ENCODE measurements around the gene D2HGDH. TPM values are rescaled to one million over a fixed set of nuclear protein-coding genes. Genes with fewer than 3 reads are reported as not detected.

D2HGDH gene
- total RNA-seq, 2 experiments from 2014 or later: 26.9 to 29.3 TPM

DNA sequence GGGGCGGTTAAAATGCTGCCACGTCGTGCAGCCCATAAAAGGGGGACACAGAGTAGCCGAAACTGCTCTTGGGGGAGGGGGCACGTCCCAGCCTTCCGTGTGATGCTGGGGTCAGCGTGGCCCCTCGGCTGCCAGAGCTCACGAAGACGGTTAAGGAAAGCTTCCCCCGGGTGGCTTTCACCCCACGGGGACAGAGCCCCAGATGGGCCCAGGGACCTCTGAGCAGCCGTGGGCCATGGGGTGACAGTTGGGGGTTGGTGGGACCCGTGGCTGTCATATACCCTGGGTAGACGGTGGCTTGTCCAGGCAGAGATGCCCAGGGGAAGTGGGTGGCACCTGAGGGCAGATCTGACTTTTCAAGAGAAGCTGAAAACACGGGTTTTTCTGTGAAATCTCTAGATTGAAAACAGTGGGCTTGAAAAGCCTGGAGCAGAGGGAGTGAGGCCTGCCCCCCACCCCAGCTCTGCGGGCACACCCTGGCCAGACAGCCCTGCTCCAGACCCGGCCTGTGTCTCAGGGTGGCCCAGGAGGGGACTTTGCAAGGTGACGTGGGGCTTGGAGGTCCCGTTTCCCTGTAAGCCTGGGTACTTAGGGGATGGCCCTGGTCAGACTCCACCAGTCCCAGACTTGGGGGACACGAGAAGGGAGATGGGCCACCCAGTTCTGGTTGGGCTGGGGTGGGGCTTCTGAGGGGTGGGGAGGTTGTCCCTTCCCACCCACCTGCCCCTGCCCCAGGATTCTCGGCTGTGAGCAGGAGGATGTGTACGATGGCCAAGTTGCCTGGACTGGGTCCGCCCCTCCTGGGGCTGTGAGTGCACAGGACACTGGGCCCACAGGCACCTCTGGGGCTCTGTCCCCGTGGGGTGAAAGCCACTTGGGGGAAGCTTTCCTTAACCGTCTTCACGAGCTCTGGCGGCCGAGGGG, 75.2 kb downstream of the D2HGDH start:
- no peak overlapping the region for H3K4me3 Mint-ChIP-seq
- peaks cover 7% of the 10 kb centered on the region for H3K4me1 Mint-ChIP-seq
- no peaks in the 10 kb centered on the region for H3K9me3 Mint-ChIP-seq
- no peak for DNase-seq
- H3K27ac Mint-ChIP-seq: no peak overlapping the region
- H3K36me3 Mint-ChIP-seq: no peaks in the 10 kb centered on the region
- peaks cover 7% of the 10 kb centered on the region for H3K27me3 Mint-ChIP-seq

DNA sequence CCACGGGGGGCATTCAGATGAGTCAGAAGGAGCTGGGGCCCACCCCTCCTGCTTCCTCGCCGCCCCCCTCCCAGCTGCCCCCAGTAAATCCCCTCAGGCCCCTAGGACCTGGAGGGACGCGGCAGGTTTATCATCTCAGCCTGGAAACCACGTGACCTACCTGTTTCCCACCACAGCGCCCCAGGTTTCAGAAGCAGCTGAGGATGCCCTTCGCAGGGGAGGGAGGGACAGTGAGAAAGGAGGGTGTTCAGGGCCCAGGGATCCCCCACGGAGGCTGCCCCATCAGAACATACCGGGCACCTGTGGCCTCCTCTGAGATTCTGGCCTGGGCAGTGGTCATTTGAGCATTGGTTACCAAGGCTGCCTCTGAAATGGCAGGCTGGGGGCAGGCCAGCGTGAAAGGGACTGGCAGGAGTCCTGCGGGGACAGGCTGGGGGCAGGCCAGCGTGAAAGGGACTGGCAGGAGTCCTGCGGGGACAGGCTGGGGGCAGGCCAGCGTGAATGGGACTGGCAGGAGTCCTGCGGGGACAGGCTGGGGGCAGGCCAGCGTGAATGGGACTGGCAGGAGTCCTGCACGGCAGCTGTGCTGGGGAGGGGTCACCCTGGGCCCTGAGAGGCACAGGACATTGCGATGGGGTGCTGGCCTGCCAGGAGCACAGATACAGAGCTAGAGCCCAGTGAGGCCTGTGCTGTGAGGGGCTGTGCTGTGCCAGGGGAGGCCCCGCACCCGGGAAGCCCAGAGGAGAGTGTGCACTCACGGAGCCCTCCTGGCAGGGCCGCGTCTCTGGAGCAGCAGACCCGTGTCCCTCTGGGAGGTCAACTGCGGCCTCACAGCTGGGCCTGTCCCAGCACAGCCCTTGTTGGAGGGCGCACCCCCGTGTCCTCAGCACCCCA, 76.1 kb downstream of the D2HGDH start:
- DNase-seq: no peak
- H3K9me3 Mint-ChIP-seq: no peaks in the 10 kb centered on the region
- H3K27me3 Mint-ChIP-seq: peaks cover 11% of the 10 kb centered on the region
- H3K4me3 Mint-ChIP-seq: no peak overlapping the region
- no peak overlapping the region for H3K27ac Mint-ChIP-seq
- H3K36me3 Mint-ChIP-seq: no peaks in the 10 kb centered on the region
- peaks cover 3% of the 10 kb centered on the region for H3K4me1 Mint-ChIP-seq

DNA sequence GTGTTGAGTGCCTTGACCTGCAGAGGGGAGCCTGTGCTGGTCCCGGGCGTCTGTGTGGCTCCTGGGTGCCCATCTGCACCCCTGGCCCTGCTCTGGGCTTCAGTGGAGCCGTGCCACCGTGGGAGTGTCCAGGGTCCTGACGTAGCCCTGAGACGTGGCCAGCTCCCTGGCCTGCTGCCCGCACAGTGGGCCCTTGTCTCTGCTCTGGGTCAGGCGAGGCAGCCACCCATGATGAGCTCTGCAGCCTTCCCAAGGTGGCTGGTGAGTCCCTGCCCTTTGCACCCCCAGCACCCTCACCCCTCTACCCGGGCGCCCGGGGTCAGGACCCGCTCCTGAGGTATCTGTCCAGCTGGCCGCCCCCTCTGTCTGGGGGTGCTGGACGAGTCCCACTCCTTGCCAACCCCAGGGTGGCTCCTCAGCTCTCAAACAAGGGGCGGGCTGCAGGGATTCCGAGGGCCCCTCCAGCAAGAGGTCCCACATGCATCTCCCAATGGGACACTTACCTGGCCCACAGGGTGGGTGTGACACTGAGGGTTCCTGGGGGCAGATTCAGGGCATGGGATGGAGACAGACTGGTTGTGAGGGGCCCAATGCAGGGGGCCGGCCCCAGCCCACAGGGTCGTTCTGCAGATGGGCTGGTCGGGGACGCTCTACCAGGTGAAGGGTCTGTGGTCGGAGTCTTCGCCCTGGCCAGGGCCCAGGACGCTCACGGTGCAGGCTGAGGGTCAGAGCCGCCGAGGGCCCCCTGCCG, 76.9 kb downstream of the D2HGDH start:
- no peak overlapping the region for H3K27ac Mint-ChIP-seq
- no peaks in the 10 kb centered on the region for H3K36me3 Mint-ChIP-seq
- H3K4me3 Mint-ChIP-seq: no peak overlapping the region
- DNase-seq: no peak
- H3K9me3 Mint-ChIP-seq: no peaks in the 10 kb centered on the region
- peaks cover 11% of the 10 kb centered on the region for H3K27me3 Mint-ChIP-seq
- peaks cover 3% of the 10 kb centered on the region for H3K4me1 Mint-ChIP-seq

DNA sequence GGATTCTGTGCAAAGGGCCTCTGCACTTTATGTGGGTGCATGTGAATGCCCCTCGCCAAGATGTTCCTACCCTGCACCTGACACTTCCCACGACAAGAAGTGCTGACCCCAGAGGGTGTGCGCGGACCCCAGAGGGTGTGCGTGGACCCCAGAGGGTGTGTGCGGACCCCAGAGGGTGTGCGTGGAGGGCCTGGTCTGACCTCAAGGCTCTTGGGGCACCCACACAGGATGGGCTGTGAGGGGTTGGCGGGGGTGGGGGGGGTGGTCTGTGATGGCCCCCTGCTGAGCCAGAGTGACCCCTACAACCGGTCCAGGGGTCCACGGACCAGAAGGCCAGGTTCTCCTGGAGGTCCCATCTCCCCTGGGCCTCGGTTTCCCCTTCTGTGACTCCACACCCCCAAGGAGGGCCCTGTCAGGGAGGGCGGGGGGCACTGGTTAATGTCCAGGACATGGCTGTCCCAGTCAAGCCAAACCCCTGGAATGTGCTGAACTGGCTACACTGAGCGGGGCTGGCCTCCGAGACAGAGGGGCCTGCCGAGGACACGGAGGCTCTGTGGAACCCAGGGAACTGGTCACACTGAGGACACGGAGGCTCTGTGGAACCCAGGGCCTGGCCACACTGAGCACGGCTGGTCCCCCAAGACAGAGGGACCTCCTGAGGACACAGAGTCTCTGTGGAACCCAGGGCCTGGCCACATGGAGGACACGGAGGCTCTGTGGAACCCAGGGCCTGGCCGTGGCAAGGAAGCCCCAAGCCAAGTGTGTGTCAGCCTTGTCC, 77.7 kb downstream of the D2HGDH start:
- Mint-ChIP-seq H3K4me3 (no peak overlapping the region), H3K9me3 (no peaks in the 10 kb centered on the region), H3K36me3 (no peaks in the 10 kb centered on the region), H3K27me3 (peaks cover 11% of the 10 kb centered on the region), H3K4me1 (peaks cover 3% of the 10 kb centered on the region), H3K27ac (no peak overlapping the region)
- DNase-seq: no peak

DNA sequence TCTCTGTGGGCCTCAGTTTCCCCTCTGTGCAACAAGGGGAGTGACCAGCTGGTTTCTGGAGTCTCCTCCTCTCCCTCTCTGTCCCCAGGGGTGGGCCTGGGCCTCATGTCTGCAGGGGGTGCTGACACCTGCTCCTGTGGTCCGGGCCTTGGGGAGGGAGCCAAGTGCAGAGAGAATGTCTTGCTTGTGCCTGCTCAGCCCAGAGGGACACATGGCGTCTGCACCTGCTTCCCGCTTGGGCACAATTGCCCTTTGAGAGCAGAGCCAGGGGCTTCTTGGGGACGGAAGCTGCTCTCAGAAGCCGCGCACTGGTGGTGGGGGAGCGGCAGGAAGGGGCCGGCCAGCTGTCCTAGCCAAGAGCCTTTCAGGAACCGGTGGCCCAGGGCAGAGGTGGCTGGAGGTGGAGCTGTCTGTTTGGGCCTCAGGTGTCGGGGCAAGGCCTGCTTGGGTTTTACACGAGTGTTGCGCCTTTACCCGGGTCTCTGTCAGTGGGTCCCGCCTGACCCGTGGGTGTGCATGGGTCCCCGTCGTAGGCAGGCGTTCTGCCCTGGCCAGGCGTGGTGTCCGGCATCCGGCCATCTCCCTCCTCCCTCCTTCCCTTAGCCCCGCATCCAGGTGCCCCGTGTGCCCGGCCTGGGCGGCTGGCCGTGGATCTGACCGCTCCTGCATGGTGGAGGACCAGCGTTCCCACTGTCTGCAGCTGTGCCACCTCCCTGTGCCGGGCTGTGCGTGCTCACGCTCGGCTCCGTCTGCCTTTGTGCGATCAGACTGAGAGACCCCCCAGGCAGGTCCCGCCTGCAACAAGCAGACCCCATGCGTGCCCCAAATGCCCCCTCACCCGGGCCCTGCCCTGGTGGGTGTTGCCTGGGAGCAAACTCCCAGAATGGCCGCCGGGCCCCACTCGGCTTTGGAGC, 78.6 kb downstream of the D2HGDH start:
- no peak for DNase-seq
- Mint-ChIP-seq H3K9me3 (no peaks in the 10 kb centered on the region), H3K36me3 (no peaks in the 10 kb centered on the region), H3K27me3 (peaks cover 15% of the 10 kb centered on the region), H3K27ac (no peak overlapping the region), H3K4me3 (no peak overlapping the region), H3K4me1 (peaks cover 8% of the 10 kb centered on the region)

DNA sequence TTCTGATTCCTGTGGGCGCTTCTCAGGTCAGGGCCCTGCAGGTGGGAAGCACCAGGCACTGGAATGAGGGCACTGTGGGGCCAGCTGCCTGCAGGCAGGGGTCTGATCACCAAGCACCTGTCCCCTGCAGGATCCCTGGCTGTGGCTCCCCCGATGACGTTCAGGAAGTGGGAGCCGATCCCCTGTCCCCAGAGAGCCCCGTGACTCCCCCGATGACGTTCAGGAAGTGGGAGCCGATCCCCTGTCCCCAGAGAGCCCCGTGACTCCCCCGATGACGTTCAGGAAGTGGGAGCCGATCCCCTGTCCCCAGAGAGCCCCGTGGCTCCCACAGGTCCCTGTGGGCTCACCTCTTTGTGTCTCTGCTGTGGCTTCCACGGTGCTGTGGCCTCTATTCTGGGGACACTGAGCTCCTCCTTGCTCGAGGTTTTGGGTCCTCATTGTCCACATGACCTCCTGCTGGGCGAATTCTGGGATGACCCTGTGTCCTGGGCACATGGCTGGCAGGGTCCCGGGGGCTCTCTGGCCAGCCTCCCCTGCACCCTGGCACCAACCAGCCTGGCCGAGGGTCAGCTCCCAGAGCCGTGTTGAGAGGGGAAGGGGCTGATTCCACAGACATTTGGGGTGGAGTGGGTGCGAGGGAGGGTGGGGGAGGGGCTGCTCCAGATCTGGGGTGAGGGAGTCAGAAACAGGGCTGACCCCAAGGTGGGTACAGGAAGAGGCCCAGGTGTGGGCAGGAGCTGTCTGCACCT, 79.4 kb downstream of the D2HGDH start:
- Mint-ChIP-seq H3K27me3 (peaks cover 10% of the 10 kb centered on the region), H3K4me3 (no peak overlapping the region), H3K36me3 (no peaks in the 10 kb centered on the region), H3K9me3 (no peaks in the 10 kb centered on the region), H3K4me1 (peaks cover 8% of the 10 kb centered on the region), H3K27ac (no peak overlapping the region)
- no peak for DNase-seq

DNA sequence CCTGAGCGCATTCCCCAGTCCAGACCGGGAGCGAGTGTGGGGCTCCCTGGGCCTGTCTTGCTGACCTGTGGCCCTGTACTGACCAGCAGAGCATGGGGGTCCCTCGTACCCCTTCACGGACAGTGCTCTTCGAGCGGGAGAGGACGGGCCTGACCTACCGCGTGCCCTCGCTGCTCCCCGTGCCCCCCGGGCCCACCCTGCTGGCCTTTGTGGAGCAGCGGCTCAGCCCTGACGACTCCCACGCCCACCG, 79.9 kb downstream of the D2HGDH start:
- H3K36me3 Mint-ChIP-seq: no peaks in the 10 kb centered on the region
- no peak overlapping the region for H3K27ac Mint-ChIP-seq
- DNase-seq: no peak
- H3K27me3 Mint-ChIP-seq: peaks cover 10% of the 10 kb centered on the region
- H3K4me1 Mint-ChIP-seq: peaks cover 8% of the 10 kb centered on the region
- no peaks in the 10 kb centered on the region for H3K9me3 Mint-ChIP-seq
- H3K4me3 Mint-ChIP-seq: no peak overlapping the region

DNA sequence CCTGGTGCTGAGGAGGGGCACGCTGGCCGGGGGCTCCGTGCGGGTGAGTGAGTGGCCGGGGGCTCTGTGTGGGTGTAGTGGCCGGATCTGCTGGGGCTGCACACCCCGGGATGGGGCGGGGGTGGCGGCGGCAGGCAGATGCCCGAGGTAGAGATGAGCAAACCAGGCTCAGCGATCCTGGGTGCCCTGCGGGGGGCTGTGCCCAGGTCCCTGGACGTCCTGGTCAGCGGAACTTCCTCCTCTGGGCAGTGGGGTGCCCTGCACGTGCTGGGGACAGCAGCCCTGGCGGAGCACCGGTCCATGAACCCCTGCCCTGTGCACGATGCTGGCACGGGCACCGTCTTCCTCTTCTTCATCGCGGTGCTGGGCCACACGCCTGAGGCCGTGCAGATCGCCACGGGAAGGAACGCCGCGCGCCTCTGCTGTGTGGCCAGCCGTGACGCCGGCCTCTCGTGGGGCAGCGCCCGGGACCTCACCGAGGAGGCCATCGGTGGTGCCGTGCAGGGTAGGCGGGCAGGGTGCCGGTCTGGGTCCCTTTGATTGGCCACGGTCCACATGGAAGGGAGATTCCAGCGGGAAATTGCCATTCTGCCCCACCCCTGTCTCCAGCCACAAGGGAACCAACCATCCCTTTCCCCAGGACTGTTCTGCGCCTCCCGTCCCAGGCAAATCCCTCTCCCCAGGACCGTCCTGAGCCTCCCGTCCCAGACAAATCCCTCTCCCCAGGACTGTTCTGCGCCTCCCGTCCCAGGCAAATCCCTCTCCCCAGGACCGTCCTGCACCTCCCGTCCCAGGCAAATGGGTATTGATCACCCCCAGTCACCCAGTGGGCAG, 80.4 kb downstream of the D2HGDH start:
- H3K36me3 Mint-ChIP-seq: no peaks in the 10 kb centered on the region
- DNase-seq: no peak
- H3K4me1 Mint-ChIP-seq: peaks cover 8% of the 10 kb centered on the region
- no peak overlapping the region for H3K27ac Mint-ChIP-seq
- no peaks in the 10 kb centered on the region for H3K9me3 Mint-ChIP-seq
- peaks cover 10% of the 10 kb centered on the region for H3K27me3 Mint-ChIP-seq
- H3K4me3 Mint-ChIP-seq: no peak overlapping the region

DNA sequence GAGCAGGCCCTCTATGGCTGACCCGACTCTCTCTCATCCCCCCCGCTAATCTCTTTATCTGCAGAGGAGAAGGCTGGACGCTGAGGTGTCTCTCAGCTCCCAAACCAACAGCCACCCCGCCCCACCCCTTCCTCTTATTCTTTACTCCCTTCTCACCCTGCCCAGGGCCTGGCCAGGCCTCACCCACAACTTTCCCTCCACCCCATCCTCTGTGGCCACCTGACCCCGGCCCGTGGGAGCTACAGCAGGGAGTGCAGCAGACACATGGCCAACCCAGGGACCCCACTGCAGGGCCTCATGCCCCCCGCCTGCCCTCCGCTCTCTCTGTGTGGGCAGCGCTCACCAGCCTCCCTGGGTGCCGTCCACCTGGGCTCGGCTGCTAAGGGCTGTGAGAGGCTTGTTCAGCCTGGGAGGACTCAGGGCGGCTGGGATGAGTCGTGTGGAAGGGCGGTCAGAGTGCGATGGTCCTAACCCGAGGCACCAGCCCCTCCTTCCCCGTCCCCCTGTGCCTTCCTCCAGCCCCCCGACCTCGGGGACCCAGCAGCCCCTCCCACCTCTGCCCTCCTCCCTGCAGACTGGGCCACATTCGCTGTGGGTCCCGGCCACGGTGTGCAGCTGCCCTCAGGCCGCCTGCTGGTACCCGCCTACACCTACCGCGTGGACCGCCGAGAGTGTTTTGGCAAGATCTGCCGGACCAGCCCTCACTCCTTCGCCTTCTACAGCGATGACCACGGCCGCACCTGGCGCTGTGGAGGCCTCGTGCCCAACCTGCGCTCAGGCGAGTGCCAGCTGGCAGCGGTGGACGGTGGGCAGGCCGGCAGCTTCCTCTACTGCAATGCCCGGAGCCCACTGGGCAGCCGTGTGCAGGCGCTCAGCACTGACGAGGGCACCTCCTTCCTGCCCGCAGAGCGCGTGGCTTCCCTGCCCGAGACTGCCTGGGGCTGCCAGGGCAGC, 81.3 kb downstream of the D2HGDH start:
- no peak overlapping the region for H3K4me3 Mint-ChIP-seq
- no peak overlapping the region for H3K27ac Mint-ChIP-seq
- H3K9me3 Mint-ChIP-seq: no peaks in the 10 kb centered on the region

DNA sequence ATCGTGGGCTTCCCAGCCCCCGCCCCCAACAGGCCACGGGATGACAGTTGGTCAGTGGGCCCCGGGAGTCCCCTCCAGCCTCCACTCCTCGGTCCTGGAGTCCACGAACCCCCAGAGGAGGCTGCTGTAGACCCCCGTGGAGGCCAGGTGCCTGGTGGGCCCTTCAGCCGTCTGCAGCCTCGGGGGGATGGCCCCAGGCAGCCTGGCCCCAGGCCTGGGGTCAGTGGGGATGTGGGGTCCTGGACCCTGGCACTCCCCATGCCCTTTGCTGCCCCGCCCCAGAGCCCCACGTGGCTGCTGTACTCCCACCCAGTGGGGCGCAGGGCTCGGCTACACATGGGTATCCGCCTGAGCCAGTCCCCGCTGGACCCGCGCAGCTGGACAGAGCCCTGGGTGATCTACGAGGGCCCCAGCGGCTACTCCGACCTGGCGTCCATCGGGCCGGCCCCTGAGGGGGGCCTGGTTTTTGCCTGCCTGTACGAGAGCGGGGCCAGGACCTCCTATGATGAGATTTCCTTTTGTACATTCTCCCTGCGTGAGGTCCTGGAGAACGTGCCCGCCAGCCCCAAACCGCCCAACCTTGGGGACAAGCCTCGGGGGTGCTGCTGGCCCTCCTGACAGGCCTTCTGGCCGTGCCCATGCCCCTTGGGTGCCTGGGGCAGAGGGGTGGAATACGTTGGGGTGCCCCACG, 82.1 kb downstream of the D2HGDH start:
- Mint-ChIP-seq H3K4me3 (no peak overlapping the region), H3K27ac (no peak overlapping the region), H3K9me3 (no peaks in the 10 kb centered on the region), H3K27me3 (peaks cover 10% of the 10 kb centered on the region), H3K36me3 (no peaks in the 10 kb centered on the region), H3K4me1 (peaks cover 12% of the 10 kb centered on the region)
- no peak for DNase-seq

More for the DNA sequence above, 81.3 kb downstream of the D2HGDH start:
- Mint-ChIP-seq H3K36me3 (no peaks in the 10 kb centered on the region), H3K27me3 (peaks cover 10% of the 10 kb centered on the region), H3K4me1 (peaks cover 8% of the 10 kb centered on the region)
- DNase-seq: no peak

DNA sequence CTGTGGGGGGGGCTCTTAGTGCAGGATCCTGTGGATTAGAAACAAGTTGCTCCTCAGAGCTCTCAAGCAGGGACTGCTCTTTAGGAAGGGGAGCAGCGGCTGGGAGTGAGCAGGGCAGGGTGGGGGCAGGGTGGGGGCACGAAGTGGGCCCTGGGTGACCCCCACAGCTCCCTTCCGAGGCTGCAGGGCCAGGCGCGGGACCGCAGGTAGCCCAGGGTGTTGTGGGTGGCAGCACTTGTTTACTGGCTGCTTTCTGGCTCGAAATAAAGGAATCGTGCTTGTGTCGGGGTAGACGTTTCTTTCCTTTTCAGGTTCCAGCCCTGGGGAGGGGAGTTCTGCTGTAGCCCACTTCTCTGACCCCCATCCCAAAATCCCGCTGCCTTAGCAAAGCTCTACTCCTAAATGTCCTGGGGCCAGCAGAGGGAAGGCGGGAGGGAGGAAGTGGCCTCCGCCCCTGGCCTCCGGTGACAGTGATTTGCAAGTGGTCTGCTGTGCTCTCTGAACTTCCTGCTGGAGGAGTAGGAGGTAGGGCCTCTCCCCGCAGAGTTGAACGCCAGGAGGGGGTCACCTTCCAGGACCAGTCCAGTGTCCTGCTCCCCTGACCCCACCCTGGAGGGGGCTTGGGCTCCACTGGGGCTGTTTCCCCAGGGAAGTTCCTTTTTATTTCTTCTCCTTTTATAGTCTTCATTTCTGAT, 82.8 kb downstream of the D2HGDH start:
- H3K4me1 Mint-ChIP-seq: peaks cover 14% of the 10 kb centered on the region
- no peak for DNase-seq
- no peak overlapping the region for H3K4me3 Mint-ChIP-seq
- no peak overlapping the region for H3K27ac Mint-ChIP-seq
- no peaks in the 10 kb centered on the region for H3K36me3 Mint-ChIP-seq
- H3K27me3 Mint-ChIP-seq: peaks cover 11% of the 10 kb centered on the region
- H3K9me3 Mint-ChIP-seq: no peaks in the 10 kb centered on the region

Measured in activated naive CD8-positive, alpha-beta T cell treated with anti-CD3 and anti-CD28 coated beads for 36 hours (primary cell).